Nephron (organoid): ENCODE data around the gene JAKMIP1.

ENCODE experiments used
- H3K27ac Mint-ChIP-seq, 3 experiments: 2 replicates each; pipeline ENCODE4 v1.8.0; 2020; ENCODE audit warnings: mixed read lengths in 3 of 3, mild to moderate bottlenecking in 2 of 3, moderate library complexity in 1 of 3
- H3K27me3 Mint-ChIP-seq: 2 replicates; pipeline ENCODE4 v1.8.0; 2021; ENCODE audit warnings: low read depth, mild to moderate bottlenecking, moderate library complexity, mixed read lengths
- H3K36me3 Mint-ChIP-seq: 2 replicates; pipeline ENCODE4 v1.8.0; 2020; ENCODE audit warnings: low read depth, mixed read lengths
- H3K4me1 Mint-ChIP-seq: 2 replicates; pipeline ENCODE4 v1.8.0; 2020; ENCODE audit warnings: mixed read lengths
- H3K4me3 Mint-ChIP-seq, 3 experiments: 2 replicates each; pipeline ENCODE4 v1.8.0; 2020; ENCODE audit warnings: mild to moderate bottlenecking in 3 of 3, mixed read lengths in 3 of 3, moderate library complexity in 2 of 3
- H3K9me3 Mint-ChIP-seq: 2 replicates; pipeline ENCODE4 v1.8.0; 2020; ENCODE audit warnings: mixed read lengths
- TF ChIP-seq, protein P1 (sequence below), 3 experiments: fragments of 200-600 bp; sonication (generic); IDR thresholded peaks; one replicate each; pipeline ENCODE4 v1.5.0; 2021; ENCODE audit warnings: antibody characterized with exemption in 3 of 3; ENCODE audit not compliant: unreplicated experiment in 3 of 3

Gene JAKMIP1

GRCh38 chr4:6109842-6110560, 90.3 kb downstream of the JAKMIP1 start:
- H3K4me1 Mint-ChIP-seq = no peaks in the 10 kb centered on the region
- H3K4me3 Mint-ChIP-seq = no peak overlapping the region
- H3K36me3 Mint-ChIP-seq = no peaks in the 10 kb centered on the region
- TF ChIP-seq, protein P1, sequence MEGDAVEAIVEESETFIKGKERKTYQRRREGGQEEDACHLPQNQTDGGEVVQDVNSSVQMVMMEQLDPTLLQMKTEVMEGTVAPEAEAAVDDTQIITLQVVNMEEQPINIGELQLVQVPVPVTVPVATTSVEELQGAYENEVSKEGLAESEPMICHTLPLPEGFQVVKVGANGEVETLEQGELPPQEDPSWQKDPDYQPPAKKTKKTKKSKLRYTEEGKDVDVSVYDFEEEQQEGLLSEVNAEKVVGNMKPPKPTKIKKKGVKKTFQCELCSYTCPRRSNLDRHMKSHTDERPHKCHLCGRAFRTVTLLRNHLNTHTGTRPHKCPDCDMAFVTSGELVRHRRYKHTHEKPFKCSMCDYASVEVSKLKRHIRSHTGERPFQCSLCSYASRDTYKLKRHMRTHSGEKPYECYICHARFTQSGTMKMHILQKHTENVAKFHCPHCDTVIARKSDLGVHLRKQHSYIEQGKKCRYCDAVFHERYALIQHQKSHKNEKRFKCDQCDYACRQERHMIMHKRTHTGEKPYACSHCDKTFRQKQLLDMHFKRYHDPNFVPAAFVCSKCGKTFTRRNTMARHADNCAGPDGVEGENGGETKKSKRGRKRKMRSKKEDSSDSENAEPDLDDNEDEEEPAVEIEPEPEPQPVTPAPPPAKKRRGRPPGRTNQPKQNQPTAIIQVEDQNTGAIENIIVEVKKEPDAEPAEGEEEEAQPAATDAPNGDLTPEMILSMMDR (IDR thresholded peaks at IDR 0.05; ENCODE audit: unreplicated experiment in 3 of 3) = peak in 1 of 3 experiments; percentile 27
- H3K9me3 Mint-ChIP-seq = no peaks in the 10 kb centered on the region
- H3K27ac Mint-ChIP-seq = no peak overlapping the region
- peaks cover 26% of the 10 kb centered on the region for H3K27me3 Mint-ChIP-seq

GRCh38 chr4:6107886-6108285, 92.5 kb downstream of the JAKMIP1 start:
- Mint-ChIP-seq H3K4me1 (no peaks in the 10 kb centered on the region), H3K9me3 (no peaks in the 10 kb centered on the region), H3K27ac (no peak overlapping the region), H3K4me3 (no peak overlapping the region), H3K27me3 (peaks cover 23% of the 10 kb centered on the region), H3K36me3 (no peaks in the 10 kb centered on the region)
- TF ChIP-seq, protein P1 (IDR thresholded peaks at IDR 0.05; ENCODE audit: unreplicated experiment in 3 of 3) = no peak

GRCh38 chr4:6107114-6107791, 93.1 kb downstream of the JAKMIP1 start:
- H3K36me3 Mint-ChIP-seq = no peaks in the 10 kb centered on the region
- no peak overlapping the region for H3K27ac Mint-ChIP-seq
- no peaks in the 10 kb centered on the region for H3K9me3 Mint-ChIP-seq
- H3K27me3 Mint-ChIP-seq = peaks cover 18% of the 10 kb centered on the region
- TF ChIP-seq, protein P1 (IDR thresholded peaks at IDR 0.05; ENCODE audit: unreplicated experiment in 3 of 3) = no peak
- no peaks in the 10 kb centered on the region for H3K4me1 Mint-ChIP-seq
- H3K4me3 Mint-ChIP-seq = no peak overlapping the region

- no peaks in the 10 kb centered on the region for H3K4me1 Mint-ChIP-seq
- H3K4me3 Mint-ChIP-seq = no peak overlapping the region
- TF ChIP-seq, protein P1 (IDR thresholded peaks at IDR 0.05; ENCODE audit: unreplicated experiment in 3 of 3) = no peak
- no peaks in the 10 kb centered on the region for H3K36me3 Mint-ChIP-seq
- peaks cover 16% of the 10 kb centered on the region for H3K27me3 Mint-ChIP-seq
- H3K9me3 Mint-ChIP-seq = no peaks in the 10 kb centered on the region
- no peak overlapping the region for H3K27ac Mint-ChIP-seq
These were observed 94.2 kb downstream of the JAKMIP1 start for GRCh38 chr4:6106156-6106555.

DNA sequence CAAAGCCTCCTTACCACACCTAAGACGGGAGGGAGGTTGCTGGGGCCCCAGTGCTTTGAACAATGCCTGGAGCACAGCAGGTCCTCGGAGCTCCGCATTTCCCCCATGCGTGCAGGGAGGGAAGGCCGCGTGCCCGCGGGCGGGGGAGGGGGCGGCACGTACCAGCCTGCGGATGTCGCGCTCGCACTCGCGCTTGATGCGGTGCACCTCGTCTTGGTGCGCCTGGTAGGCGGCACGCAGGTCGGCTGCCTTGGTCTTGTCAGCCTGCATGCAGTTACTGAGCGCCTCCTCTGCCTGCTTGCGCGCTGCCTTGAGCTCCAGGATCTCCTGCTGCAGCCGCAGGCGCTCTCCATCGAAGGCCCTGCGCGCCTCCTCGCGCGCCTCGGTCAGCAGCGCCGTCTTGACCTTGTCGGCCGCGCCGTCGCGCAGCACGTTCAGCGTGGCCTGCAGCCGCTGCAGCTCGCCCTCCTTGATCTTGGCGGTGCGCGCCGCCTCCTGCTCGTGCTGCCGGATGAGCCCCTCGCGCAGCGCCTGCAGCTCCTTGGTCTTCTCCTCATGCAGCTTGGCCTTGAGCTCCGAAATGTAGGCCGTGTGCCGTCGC, 94.9 kb downstream of the JAKMIP1 start:
- H3K4me1 Mint-ChIP-seq = no peaks in the 10 kb centered on the region
- H3K27ac Mint-ChIP-seq = no peak overlapping the region
- peaks cover 16% of the 10 kb centered on the region for H3K27me3 Mint-ChIP-seq
- no peak overlapping the region for H3K4me3 Mint-ChIP-seq
- no peaks in the 10 kb centered on the region for H3K36me3 Mint-ChIP-seq
- TF ChIP-seq, protein P1 (IDR thresholded peaks at IDR 0.05; ENCODE audit: unreplicated experiment in 3 of 3) = no peak
- no peaks in the 10 kb centered on the region for H3K9me3 Mint-ChIP-seq
